Amniotic epithelial cell (primary cell): Measurements from ENCODE around the gene MID2.
"Not testable (repeated sequence)": the region's sequence is repeated elsewhere in the genome, so short reads cannot be mapped to it uniquely, and the experiment has no call there.

ENCODE experiments used
- DNase-seq: peaks from one replicate; pipeline ENCODE4 v3.0.0-alpha.2; 2010; ENCODE audit warnings: low read depth

Gene MID2

DNA sequence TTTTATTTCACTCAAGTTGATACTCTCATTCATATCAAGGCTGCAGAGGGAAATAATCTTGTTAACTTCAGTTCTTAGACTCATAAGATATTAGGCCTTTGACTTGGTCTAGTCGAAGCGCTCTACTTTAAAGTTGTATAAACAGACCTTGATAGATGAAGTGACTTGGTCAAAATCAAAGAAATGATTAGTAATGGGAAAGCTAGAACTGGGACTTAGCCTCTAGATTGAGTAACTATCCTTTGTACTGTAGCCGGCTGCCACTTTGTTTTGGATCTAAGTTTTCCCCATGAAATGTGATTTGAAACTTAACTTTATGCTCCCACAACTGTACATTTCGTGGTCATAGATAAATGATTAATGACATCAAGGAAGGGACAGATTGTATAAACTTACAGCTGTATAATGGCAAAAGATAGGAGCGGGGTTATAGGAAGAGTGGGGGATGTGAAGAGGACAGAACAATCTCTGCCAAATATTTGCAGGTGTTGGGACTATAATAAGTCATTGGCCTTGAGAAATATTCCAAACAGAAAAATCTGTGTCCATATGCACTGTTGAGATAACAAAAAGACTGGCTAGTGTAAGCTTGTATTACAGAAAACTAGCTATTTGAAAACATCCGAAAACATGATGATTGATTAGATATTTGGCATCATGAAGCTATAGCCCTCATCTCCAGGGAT lies 17.2 kb downstream of the MID2 start:
- no peak for DNase-seq

DNA sequence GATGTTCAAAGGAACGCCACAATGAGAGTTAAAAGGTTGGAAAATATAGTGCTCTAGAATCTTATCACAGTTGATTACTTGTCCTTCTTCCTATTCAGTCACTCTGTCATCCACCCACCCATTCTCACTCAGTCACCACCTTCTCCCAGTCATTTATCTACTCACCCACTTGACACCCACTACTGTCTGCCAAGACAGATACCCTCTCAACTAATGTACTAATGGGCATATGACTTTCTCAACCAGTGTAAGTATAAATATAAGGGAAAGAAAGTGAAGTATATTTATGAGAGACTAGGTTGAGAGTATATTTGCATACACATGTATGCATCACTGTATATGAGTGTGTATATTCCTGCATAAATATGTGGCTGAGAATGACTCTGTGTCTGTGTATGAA lies 20.0 kb downstream of the MID2 start:
- no peak for DNase-seq

DNA sequence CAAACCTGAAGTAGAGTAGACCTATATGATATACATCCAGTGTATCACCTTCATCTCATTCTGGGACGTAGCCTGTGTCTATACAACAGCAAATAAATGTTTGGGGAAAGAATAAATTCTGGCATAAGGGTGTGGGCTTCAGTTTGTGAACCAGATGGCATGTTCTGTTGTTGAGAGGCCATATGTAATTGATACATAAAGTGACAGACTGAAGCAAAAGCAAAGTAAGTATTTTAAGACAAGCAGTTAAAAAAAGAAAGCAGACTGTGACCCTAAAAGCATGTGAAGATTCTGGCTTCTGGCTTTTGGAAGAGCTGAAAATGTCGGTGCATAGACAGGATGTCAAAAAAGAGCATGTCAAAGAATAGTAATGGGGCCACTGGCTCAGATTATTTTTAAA lies 22.9 kb downstream of the MID2 start:
- no peak for DNase-seq

DNA sequence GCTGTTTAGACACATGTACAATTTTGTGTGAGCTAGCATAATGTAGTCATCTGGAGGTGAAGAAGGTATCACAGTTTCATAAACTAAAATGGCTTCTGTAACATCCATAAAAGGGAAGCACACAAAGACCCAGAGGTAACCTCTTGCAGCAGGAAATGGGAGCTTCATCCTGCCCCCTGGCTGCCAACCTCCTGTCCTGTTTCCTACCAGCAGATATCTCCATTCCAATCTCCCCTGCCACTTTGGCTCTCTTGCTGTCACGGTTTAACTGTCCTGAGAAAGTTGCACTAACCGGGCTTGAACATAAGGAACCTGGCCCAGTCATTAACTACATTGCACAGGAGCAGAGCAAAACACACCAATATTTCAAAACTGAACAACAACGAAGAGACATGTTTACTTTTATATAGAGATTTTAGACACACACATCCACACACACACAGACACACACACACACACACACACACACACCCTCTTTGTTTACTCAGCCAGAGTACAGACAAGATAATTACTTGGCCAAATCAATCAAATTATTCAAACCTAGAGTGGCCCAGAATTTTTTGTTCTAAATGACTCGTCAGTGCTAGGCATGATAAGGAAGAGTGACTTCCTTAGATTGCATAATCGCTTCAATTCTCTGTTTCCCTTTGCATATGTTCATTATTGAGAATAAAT lies 24.2 kb downstream of the MID2 start:
- DNase-seq, result peak; percentile 30

DNA sequence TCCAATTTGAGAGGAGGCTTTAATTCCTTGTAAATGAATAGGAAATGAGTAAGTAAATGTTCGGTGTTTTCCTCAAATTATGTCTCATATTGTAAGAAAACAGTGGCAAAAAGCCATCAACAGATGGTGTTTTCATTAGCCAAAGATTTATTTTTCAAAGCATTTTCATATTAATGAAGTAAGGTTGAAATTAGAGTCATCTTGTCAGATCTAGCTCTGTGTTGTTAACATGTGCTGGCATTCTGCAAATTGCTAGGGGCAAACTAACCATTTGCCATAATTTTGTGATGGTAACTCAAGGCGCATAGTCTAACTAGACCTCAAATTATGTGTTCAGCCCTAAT lies 24.7 kb downstream of the MID2 start:
- no peak for DNase-seq

DNA sequence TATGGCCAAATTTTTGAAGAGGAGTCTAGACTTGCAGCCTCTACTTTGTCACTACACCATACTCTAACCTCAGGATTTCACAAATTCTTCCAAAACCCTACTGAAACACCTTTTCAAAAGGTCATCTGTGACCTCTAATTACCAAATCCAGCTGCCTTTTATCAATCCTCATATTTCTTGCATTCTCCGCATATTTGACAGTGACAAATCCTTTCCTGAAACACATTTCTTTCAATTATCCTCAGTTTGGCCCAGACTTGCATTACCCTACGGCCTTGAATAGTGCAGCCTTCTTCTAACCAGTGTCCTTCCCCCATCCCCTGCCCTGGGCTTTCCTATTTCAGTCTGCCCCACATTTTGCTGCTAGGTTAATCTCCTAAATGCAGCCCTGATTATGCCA lies 25.5 kb downstream of the MID2 start:
- peak; percentile 28 for DNase-seq

DNA sequence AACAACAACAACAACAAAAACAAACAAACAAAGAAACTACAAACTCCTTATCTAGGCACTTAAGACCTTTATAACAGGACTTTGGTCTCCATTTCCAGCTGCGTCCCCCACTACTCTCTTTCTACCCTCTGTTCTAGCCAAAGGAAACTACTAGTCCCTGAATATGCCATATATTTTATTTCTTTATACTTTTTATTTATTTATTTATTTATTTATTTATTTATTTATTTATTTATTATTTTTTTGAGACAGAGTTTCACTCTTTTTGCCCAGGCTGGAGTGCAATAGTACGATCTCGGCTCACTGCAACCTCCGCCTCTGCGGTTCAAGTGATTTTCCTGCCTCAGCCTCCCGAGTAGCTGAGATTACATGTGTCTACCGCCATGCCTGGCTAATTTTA lies 26.0 kb downstream of the MID2 start:
- not testable (repeated sequence) for DNase-seq

DNA sequence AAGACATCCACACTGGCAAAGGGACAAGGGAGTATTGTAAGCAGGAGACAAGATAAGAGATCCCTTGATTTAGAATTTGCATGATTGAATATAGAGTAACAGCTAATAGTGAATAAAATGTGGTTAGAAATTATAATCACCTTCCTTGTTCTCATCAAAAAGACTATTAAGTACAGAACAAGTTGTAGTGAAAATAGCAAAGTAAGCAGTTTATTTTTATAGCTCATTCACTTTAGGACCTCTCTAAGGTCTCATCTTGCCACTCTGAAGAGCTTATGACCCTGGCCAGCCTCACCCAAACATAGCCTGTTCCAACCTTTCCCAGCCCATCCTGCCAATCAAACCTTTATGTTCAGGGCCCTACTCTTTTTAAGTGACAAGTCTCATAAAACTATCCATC lies 30.6 kb downstream of the MID2 start:
- no peak for DNase-seq

DNA sequence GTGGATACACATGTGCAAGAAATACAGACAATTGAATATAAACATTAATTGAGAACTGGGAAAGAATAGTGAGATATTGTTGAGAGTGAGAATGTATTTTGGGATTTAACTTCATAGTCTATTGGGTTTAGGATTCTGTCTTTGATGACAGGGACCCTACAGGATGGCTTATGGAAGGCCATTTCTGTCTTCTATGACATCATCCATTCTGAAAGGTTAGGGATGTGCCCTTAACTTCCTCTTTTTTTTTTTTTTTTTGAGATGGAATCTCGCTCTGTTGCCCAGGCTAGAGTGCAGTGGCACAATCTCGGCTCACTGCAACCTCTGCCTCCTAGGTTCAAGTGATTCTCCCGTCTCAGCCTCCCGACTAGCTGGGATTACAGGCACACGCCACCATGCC lies 31.4 kb downstream of the MID2 start:
- DNase-seq, result not testable (repeated sequence)

DNA sequence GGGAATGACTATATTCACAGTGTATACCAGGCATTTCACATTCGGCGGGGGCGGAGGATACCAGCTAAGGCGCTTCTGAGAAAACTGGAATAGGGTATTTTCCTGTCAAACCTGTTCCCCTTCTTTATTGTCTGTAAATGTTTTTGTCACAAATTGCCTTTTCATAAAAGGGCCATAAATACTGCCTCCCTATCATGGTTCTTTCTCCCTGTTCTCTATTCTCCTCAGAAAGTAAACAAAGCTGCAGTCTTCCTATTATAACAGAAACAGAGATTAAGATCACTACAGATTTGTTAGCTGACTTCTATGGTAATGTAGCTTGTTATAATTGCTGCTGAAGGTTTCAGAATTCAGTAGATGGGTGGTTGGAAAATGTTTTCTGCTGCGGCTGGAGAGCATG lies 32.2 kb downstream of the MID2 start:
- DNase-seq, result no peak

DNA sequence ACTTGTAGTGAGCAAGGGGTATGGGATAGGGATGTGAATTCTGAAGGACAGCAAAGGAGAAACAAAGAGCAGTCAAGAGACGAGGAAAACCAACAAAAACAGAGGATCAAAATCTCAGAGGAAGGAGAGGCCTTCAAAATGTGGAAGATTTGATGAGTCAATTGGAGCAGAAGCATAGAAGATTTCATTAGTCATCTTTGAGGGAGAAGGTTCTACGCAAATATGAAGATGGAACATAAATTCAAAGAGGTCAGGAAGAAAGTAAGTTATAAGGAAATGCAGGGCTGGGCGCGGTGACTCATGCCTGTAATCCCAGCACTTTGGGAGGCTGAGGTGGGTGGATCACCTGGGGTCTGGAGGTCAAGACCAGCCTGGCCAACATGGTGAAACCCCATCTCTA lies 35.4 kb downstream of the MID2 start:
- DNase-seq, result peak; percentile 47

DNA sequence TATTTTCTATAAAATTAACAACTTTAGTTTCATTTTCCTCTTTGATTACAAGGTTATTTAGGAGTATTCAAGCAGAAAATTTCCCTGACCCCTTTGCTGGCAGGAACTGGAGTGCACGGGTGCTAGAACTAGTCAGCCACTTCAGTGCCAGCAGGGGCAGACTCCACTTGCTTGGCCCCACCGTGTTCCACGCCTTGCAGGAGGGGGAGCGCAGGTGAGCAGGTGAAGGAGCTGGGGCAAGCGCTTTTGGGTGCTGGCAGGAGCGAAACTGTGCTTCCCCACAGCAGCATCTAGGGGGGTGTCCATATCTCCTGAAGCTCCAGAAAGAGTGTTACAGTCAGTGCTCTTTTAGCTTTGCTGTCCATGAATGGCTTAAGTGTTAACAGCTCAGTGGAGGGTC lies 45.5 kb downstream of the MID2 start:
- no peak for DNase-seq

DNA sequence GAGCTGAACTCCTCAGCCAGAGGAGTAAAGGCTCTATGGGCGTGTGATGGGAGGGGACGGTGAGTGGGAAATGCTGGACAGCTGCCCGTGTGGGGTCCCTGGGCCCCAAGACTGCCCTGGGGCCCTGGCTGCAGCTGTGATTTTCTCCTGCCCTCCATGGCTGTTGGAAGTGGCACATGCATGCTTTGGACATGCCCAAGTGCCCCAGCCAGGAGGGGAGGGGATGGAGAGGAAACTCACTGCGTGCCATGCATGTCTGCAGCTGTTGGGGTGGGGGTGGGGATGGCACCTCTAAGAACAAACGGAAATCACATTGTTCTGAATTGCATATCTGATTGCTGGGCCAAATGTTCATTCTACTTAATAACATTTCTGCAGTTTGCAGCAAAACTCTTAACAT lies 52.4 kb downstream of the MID2 start:
- DNase-seq, result no peak

DNA sequence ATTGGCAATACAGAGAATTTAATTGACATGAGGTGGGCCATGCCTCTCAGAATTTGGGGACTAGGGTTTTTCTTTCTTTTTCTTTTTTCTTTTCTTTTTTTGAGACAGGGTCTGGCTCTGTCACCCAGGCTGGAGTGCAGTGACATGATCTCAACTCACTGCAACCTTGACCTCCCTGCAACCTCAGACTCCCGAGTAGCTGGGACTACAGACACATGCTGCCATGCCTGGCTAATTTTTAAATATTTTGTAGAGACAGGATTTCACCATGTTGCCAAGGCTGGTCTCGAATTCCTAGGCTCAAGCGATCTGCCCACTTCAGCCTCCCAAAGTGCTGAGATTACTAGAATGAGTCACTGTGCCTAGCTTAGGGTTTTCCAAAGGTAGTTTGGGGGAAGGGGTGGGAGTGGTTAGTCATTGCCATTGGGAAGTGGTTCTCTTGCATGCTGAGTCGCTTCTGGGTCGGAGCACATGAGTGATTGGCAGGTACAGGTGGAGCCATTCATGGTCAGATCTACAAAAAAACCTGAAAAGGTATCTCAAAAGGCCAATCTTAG lies 54.5 kb downstream of the MID2 start:
- peak; percentile 1 for DNase-seq

DNA sequence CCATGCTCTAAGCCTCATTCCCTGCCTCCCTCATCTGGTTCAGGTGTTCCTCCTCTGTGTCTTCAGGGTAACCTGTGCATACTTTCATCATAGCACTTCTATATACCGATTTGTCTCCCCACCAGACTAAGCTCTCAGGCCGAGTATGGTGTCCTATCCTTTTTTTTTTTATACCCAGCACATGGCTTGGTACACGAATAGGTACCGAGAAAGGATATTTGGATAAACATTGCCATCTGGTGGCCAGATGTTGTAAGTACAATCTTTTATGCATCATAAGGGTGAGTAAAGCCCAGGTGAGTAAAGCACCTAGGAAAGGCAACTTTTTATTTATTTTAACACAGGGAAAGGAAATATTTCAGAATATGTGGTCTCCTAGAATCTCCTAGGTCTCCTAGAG lies 68.4 kb downstream of the MID2 start:
- DNase-seq, result peak; percentile 50

DNA sequence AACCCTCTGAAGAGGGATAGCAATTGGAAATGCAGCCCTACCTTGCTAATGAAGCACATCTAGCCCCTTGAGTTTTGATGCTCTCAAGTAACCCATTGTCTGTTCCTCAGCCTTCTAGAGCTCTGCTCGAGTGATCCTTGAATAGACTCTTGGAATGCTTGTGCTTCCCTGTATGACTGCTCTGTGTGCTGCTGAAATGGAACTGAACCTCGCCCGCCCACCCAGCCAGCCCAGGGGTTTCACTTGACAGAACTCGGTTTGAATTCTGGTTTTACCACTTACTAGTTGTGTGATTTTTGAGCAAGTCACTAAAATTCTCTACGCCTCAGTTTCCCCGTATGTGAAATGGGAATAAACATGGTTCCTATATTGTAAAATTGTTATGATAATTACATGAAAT lies 77.1 kb downstream of the MID2 start:
- DNase-seq, result no peak

DNA sequence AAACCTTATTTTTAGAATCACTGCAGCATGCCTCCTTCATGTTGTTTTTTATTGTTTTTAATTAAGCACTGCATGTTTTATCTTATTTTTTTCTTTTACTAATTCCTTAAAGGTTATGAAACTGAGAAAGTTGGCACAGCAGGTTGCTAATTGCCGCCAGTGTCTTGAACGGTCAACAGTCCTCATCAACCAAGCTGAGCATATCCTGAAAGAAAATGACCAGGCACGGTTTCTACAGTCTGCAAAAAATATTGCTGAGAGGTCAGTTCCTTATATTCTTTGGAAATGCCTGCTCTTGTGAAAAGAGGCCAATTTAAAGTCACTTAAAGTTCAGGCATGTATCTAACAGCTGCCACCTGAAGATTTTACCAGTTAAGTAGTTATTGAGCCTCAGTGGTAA lies 79.7 kb downstream of the MID2 start:
- no peak for DNase-seq

DNA sequence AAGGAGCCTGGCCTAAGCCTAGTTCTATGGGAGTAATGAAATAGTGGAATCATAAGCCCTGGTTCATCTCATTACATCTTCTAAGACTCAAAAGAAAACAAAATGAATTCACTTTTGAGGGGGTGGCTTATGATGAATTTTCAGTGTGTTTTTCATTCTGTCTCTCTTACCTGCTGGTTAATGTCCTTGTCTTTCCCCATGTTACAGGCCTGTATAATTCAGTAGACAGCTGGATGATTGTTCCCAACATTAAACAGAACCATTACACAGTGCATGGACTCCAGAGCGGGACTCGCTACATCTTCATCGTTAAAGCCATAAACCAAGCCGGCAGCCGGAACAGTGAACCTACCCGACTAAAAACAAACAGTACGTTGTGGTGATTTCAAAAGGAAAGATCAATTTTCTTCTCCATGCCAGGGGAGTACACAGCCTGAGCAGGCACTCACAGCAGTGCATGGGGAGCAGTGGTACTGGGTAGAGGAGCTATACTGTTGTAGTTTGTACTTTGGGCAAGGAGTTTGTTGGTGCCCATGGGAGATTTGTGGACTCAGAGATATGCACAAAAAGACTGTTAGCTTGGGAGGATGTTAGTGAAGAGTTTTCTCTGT lies 98.6 kb downstream of the MID2 start:
- DNase-seq, result no peak

DNA sequence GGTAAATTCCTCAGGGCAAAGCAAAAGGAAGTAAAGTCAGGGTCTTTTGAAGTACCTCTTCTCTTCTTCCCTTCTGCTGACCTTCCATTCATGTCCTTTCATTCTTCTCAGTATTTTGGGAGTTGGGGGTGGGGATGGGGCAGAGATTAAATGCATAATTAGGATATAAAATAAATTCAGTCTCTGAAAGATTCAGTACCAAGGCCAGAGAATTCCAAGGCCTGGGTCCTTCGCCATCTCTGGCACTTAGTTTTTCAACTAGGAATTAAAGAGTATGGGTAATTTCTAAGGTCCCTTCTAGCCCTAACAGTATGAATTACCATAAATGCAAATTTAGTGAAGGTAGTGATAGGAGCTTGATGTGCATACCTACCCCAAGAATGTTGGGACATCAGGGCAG lies 108.6 kb downstream of the MID2 start:
- DNase-seq, result no peak

DNA sequence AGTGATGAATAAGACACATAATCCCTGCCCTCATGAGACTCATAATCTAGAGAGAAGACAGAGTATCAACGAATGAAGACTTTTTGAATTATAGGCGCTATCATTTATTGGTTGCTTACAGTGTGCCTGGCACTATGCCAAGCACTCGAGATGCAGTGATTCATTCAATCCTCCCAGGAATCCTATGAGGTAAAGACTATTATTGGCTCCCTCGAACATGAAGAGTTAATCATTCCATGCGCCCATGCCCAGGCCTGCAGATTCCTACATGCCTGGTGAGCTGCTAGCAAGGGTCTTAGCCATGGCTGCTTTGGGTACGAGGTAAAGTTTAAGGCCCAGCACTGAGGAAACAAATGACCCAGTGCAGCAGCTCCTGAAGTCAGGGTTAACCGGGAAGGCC lies 109.5 kb downstream of the MID2 start:
- peak; percentile 35 for DNase-seq

DNA sequence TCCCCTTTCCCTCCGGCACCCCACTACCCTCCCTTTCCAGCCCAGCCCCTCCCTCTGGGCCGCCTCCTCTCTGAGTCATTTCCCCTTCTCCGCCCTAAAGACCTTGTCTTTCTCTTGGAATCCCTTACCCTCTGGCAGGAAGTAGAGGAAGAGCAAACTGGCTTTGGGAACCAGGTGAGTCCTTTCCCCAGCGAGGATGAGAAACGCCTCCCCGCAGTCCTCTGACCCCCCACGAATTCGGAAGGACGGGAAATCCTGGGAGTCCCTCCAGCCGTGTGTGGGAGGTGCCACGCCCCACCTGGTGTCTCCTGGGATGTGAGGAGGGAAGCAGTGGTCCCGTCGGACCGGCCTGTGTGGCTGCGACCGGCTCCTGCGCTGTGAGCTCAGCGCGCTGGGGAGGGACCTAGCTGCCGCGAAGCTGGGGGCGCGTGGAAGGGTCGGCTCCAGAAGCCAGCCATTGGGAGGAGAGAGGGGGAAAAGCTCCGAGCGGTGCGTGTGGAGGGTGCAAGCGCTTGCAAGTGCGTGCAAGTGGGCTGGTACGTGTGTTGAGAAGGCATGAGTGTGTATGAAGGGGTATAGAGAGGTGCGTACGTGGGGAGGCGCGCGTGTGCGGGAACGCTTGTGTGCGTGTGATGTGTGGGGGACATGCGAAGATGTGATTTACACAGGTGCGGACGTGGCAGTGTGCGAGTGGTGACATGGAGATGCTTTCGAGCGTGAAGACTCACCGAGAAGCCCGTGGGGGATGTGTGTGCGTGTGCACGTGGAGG lies 110.2 kb downstream of the MID2 start:
- DNase-seq, result peak; percentile 7

DNA sequence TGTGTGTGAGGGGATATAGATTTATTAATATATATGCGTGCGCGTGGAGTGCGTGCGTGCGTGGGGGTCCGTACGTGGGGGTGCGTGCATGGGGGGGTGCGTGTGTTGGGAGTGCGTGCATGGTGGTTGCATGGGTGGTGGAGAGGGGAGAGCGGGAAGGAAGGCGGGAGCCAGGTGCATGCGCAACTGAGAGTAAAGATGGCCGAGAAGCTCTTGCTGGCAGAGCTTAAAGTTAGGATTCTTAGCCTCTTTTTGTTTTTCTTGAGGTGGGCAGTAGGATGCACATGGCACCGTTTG lies 110.7 kb downstream of the MID2 start:
- no peak for DNase-seq

DNA sequence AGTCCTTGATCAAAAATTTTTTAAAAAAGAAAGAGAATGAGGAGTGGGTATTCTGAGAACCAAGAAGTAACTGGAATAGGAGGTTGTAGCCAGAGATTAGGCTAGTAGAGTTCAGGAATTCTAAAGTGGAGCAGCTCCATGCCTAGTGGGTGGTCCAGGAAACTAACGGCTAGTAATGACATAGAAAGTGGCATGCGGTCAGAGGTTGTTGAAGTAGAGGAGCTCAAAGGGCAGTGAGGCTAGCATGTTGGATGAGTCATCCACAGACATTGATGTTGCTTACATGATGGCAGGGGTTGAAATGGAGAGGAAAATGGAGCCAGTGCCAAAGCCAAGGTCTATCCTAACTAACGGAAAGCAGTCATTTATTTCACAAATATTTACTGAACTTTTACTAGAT lies 114.4 kb downstream of the MID2 start:
- DNase-seq, result peak; percentile 3
